Stimulated activated CD8-positive, alpha-beta memory T cell treated with anti-CD3 and anti-CD28 coated beads, Interleukin-4, amount 100 ng/mL, for 24 hours (primary cell): Measurements from ENCODE around the gene CPE.

Experiments used
- DNase-seq: peaks from one replicate; pipeline ENCODE4 v3.0.0-alpha.2; 2020; ENCODE audit warnings: low read depth

Gene CPE

DNA sequence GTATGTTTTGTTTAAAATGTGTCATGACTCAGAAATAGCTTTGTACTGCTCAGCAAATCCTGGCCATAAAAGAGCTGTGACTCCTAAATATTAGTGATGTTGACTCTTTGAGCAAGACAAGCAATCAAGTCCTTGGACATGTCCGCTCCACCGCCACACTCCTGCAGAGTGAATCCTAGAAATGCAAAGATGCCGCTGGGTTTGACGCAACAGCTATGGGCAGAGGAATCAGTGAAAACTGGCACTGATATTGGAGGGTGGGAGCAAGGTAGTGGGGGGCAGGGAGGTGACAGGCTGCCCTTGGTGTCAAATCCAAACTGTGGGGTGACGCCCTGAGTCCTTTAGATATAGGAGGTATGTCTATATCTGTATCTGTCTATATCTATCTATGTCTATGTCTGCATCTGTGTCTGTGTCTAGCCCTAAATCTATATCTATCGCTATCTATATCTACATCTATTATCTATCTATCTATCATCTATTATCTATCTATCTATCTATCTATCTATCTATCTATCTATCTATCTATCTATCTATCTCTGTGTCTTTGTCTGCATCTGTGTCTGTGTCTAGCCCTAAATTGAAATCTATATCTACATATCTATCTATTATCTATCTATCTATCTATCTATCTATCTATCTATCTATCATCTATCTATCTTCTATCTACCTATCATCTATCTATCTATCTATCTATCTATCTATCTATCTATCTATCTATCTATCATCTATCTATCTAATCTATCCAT is 129.7 kb downstream of the CPE start:
- DNase-seq: no peak

DNA sequence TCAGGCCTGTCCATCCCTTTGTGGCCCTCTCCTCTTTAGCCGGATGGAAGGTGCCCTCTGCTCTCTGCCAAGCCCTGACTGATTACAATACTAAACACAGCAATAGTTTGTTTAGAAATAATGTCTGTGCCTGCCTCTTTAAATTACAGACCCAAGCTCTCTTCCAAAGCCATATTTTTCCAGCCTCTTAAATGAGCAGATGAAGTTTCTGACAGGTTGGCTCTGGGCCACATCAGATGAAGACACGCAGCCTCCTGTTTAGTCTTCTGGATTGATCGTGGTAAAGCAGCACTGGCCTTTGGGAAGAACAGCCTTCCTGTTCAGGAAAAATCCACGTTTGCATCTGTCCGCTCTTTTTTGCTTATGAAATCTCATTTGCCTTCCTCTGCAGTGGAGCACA is 133.6 kb downstream of the CPE start:
- DNase-seq: no peak

DNA sequence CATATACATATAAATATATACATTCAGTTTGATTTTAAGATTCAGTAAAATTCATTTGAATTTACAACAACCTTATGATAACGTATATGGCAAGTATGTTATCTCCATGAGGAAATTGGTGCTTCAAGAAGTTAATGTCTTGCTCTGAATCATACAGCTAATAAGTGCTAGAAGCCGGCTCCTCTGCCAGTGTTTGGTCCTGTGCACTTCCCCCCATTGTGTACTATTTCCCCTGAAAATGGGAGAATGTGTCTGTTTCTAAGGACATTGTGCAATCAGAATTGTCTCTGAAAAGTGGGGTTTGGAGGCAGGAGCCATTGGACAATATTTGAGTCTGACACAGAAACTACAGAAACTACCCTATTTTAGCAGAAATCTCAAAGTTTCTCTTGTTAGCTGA is 135.9 kb downstream of the CPE start:
- no peak for DNase-seq

GRCh38 chr4:165515201-165515600 is 136.4 kb downstream of the CPE start:
- no peak for DNase-seq

- DNase-seq: no peak
Observed at GRCh38 chr4:165516281-165516833, 137.5 kb downstream of the CPE start.

DNA sequence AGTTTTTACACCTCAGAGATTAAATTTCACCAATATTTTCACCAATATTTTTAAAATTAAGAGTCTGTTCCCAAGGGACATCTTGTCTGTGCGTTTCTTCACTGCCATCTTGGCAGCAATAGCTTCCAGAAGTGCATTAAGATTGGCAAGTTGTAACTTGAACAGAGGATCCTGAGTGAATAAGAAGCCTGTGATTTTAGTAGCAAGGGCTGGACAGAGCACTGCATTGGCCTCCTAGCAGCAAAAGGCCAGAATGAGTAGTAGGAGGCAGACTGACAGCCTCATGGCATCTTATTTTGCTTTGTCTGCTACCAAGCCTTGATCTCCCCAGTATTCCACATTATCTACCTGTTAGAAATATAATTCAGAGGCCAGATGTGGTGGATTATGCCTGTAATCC is 138.4 kb downstream of the CPE start:
- DNase-seq: no peak

DNA sequence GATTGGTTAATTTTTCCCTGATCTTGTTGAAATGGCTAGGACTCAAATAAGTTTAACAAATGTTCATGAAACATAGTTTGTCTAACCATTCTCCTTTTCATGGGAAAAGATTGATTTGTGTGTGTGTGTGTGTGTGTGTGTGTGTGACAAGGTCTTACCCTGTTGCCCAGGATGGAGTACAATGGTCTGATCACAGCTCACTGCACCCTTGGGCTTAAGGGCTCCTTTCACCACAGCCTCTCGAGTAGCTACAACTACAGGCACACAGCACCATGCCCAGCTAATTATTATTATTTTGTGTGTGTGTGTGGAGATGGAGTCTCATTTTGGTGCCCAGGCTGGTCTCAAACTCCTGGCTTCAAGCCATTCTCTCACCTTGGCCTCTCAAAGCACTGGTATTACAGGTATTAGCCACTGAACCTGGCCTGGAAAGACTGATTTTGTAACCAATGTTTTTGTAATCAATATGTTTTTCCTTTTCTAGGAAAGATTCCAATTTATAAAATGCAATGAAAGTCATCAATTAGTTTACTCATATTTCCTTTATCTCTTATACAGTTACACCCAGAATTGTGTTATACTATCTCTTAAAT is 139.3 kb downstream of the CPE start:
- no peak for DNase-seq

GRCh38 chr4:165518686-165519085 is 139.9 kb downstream of the CPE start:
- DNase-seq: no peak

- DNase-seq: no peak
Observed at GRCh38 chr4:165519591-165519990, 140.8 kb downstream of the CPE start.

GRCh38 chr4:165520086-165520485 is 141.3 kb downstream of the CPE start:
- DNase-seq: no peak

GRCh38 chr4:165522050-165522449 is 143.2 kb downstream of the CPE start:
- no peak for DNase-seq

GRCh38 chr4:165524532-165525190 is 145.9 kb downstream of the CPE start:
- DNase-seq: no peak

- no peak for DNase-seq
Observed at GRCh38 chr4:165532976-165533375, 154.2 kb downstream of the CPE start.

DNA sequence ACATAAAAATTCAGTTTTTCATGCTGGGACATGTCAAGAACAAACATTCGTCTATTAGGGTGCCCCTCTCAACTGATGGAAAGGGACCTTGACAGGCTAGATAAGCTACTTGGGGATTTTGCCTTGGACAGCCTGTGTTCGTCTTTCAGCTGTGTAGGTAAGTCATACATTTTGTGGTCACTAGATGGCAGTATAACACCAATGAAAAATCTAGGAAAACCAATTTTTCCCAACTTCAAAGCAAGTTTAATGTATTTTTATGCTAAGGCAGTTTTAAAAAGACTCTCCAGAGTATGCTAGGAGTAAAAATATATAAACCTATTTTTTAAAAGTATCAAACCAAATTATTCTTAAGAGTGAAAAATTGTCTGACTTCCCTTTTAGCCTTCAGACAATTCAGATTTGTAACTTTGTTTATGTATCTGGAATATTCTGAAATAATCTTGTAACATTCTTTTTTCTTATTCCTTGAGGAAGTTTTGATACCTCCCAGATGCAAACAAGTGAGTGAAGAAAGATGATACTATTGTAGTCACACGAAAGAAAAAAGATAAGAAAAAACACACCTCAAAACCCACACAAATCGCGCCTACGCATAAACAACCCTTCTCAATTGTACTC is 158.3 kb downstream of the CPE start:
- DNase-seq: no peak

- DNase-seq: no peak
Observed at GRCh38 chr4:165539801-165540200, 161.0 kb downstream of the CPE start.

- no peak for DNase-seq
Observed at GRCh38 chr4:165540206-165540830, 161.5 kb downstream of the CPE start.

DNA sequence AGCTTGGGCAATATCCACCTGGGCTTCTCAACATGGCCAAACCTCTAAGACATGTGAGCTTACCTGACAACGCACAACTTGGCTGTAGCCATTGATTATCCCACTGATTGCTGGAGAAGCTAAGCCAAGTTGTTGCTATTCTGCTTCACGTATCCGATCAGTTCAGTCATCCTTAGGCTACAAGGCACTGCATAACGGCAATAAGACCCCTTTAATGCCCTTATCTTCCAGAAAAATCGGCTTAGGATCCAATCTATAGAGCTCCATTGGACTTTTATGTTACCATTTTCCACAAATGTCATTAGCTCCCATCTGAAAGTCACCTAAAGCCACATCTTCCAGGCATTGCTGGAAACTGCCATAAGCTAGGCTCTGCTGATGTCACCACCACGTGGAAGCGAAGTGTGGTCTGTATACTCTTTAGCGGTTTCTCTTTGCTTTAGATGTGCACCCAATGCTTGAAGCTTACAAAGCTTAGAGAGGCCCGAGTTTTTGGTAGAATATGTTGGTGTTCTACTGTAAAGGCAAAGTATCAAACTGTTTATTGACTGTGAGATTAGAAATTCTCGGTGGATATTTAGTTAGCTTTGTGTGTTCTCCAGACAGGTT is 163.1 kb downstream of the CPE start:
- no peak for DNase-seq

DNA sequence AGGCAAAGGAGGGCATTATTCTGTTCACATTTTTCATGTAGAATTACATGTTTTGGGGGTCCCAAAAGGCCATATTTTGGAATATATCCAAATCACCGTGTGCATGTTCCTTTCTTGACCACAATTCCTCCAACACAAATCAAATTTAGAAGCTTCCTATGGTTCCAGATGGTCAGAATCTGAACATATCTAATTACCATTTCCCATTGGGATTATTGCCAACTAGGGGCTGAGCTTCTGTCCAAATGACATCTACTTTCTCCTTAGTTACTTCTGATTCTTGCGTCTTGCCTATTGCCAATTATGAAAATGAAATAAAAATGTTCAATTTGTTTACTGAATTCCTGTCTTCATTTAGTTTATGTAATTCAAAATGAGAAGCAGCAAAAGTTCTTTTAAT is 163.7 kb downstream of the CPE start:
- DNase-seq: no peak
